ENCODE results near the gene INTS13.

The INTS13 gene

GRCh38 chr12:26940516-26941214, 2.9 kb upstream of the INTS13 start:
- DNase-seq (ENCODE audit: low read depth) = no peak
- TF ChIP-seq CTCF (conservative IDR thresholded peaks at IDR 0.05; ENCODE audit: low read depth, low read length) = no peak
- H3K4me3 ChIP-seq (ENCODE audit: low read length) = no peak overlapping the region

- TF ChIP-seq CTCF (conservative IDR thresholded peaks at IDR 0.05; ENCODE audit: low read depth, low read length) = no peak
- peak overlapping the region; percentile 92 for H3K4me3 ChIP-seq (ENCODE audit: low read length)
- DNase-seq (ENCODE audit: low read depth) = no peak
Measured at GRCh38 chr12:26939953-26940352, 2.2 kb upstream of the INTS13 start.

GRCh38 chr12:26939192-26939832, 1.5 kb upstream of the INTS13 start:
- TF ChIP-seq CTCF (conservative IDR thresholded peaks at IDR 0.05; ENCODE audit: low read depth, low read length) = no peak
- DNase-seq (ENCODE audit: low read depth) = no peak
- H3K4me3 ChIP-seq (ENCODE audit: low read length) = peak overlapping the region; percentile 92

GRCh38 chr12:26938701-26939062, 901 bp upstream of the INTS13 start:
- no peak for DNase-seq (ENCODE audit: low read depth)
- TF ChIP-seq CTCF (conservative IDR thresholded peaks at IDR 0.05; ENCODE audit: low read depth, low read length) = no peak
- H3K4me3 ChIP-seq (ENCODE audit: low read length) = peak overlapping the region; percentile 92

- TF ChIP-seq CTCF (conservative IDR thresholded peaks at IDR 0.05; ENCODE audit: low read depth, low read length) = no peak
- H3K4me3 ChIP-seq (ENCODE audit: low read length) = peak overlapping the region; percentile 92
- no peak for DNase-seq (ENCODE audit: low read depth)
Measured at GRCh38 chr12:26937443-26937862, 328 bp downstream of the INTS13 start.

- TF ChIP-seq CTCF (conservative IDR thresholded peaks at IDR 0.05; ENCODE audit: low read depth, low read length) = no peak
- peak overlapping the region; percentile 92 for H3K4me3 ChIP-seq (ENCODE audit: low read length)
- no peak for DNase-seq (ENCODE audit: low read depth)
Measured at GRCh38 chr12:26936559-26937442, 980 bp downstream of the INTS13 start.

Data from retinal pigment epithelial cell (primary cell).